Astrocyte of the cerebellum (primary cell): ENCODE measurements around the gene SMURF1.

Experiments
- DNase-seq: peaks from one replicate; pipeline ENCODE4 v3.0.0-alpha.2; 2011; ENCODE audit warnings: low read depth
- H3K4me3 ChIP-seq: 2 replicates; pipeline ENCODE4 v1.5.1; 2011; ENCODE audit warnings: mild to moderate bottlenecking, low read depth, low read length, moderate library complexity
- in situ Hi-C: cut with HindIII; loops from 2 replicates; pipeline ENCODE4 v1.10.0; 2017; ENCODE audit warnings: low sequenced_read_pairs
- TF ChIP-seq, protein P1 (sequence below): IDR thresholded peaks from 2 replicates; pipeline ENCODE4 v1.5.1; 2012; ENCODE audit warnings: low read length, low read depth, moderate library complexity, mild to moderate bottlenecking; ENCODE audit errors: missing control alignments

Gene SMURF1

DNA sequence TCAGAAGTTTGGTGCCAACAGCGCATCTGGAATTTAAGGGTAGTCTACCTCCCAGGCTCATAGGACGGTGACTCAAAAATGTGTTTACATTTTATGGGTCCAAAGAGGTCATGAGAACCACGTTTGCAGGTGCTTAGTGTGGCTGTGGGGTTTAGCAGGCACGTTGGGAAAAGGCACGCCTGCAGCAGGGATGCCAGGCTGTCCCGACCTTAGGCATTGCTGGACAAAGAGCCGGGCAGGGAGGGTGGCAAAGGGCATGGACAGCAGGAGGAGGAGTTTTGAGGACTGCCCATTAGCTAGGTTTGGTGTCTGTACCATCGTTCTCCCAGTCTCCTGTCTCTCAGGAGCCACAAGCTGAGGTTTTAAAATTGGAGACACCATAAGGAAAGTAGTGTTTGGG, 161.2 kb downstream of the SMURF1 start:
- no peak for DNase-seq
- H3K4me3 ChIP-seq = no peak overlapping the region
- TF ChIP-seq, protein P1, sequence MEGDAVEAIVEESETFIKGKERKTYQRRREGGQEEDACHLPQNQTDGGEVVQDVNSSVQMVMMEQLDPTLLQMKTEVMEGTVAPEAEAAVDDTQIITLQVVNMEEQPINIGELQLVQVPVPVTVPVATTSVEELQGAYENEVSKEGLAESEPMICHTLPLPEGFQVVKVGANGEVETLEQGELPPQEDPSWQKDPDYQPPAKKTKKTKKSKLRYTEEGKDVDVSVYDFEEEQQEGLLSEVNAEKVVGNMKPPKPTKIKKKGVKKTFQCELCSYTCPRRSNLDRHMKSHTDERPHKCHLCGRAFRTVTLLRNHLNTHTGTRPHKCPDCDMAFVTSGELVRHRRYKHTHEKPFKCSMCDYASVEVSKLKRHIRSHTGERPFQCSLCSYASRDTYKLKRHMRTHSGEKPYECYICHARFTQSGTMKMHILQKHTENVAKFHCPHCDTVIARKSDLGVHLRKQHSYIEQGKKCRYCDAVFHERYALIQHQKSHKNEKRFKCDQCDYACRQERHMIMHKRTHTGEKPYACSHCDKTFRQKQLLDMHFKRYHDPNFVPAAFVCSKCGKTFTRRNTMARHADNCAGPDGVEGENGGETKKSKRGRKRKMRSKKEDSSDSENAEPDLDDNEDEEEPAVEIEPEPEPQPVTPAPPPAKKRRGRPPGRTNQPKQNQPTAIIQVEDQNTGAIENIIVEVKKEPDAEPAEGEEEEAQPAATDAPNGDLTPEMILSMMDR = no peak
- in situ Hi-C loops = loop anchor here (10.0 kb wide), 1 partner anchor 88 kb away; no protein-coding TSS in a partner anchor

DNA sequence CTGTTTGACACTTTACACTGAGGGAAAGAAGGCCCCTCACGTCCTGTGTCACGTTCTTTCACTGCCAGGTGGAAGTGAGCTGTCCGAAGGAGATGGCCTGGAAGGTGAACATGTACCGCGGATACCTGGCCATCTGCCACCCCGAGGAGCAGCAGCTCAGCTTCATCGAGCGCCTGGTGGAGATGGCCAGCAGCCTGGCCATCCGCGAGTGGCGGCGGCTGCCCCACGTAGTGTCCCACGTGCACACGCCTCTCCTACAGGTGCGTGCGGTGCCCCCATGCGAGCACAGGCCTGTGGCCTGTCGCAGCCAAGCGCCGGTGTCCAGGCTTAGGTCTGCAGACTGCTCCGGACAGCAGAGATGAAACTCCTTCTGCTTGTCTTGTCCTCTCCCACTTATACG, 162.2 kb downstream of the SMURF1 start:
- H3K4me3 ChIP-seq = no peak overlapping the region
- DNase-seq = no peak
- TF ChIP-seq, protein P1 = no peak
- in situ Hi-C loops = loop anchor here (10.0 kb wide), 1 partner anchor 87 kb away; no protein-coding TSS in a partner anchor

DNA sequence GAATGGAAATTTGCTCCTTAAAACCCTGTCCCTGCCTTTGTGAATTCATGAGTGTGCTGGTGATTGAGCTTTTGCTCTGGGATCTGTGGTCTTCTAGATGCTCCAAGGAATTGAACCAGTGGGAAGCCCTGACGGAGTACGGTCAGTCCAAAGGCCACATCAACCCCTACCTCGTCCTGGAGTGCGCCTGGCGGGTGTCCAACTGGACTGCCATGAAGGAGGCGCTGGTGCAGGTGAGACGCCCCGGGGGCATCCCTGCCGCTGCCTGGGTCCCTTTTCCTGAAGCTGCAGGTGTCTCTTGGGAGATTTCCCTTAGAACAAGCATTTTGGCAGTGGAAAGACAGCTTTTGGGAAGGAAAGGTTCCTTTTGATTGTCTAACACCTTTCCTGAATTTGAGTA, 165.2 kb downstream of the SMURF1 start:
- in situ Hi-C loops = no loop called here
- DNase-seq = no peak
- TF ChIP-seq, protein P1 = no peak
- no peak overlapping the region for H3K4me3 ChIP-seq
